HCT116 (cell line): ENCODE data around the gene HMGB4. TPM values are rescaled to one million over a fixed set of nuclear protein-coding genes. Genes with fewer than 3 reads are reported as not detected.

Source experiments
- ATAC-seq: fragments of 200-7000 bp; cut with Tn5 transposase; 2 replicates; pipeline ENCODE4 v1.9.1; 2020; ENCODE audit warnings: mild to moderate bottlenecking, moderate library complexity
- BruUV-seq: library from RNA; stranded (reverse); fragments of 400-500 nt; replicated peaks from 2 replicates; lab custom pipeline; 2021; lab: Mats Ljungman, UMichigan
- CTCF ChIA-PET: fragments of 300-600 bp; sonication (Branson Sonifier 250); formaldehyde crosslinking; loops from one replicate; lab custom pipeline; 2021; ENCODE audit warnings: antibody characterized with exemption; lab: Charles Lee
- POLR2A ChIA-PET: fragments of 300-600, 350-600 bp; sonication (Branson Sonifier 250); formaldehyde crosslinking; loops from one replicate; lab custom pipeline; 2021; ENCODE audit warnings: antibody characterized with exemption; lab: Charles Lee
- RAD21 ChIA-PET, 2 experiments: fragments of 300-600 bp; sonication (Branson Sonifier 250); formaldehyde crosslinking; loops; one replicate each; lab custom pipeline; 2023; ENCODE audit warnings: low total read pairs in 2 of 2; ENCODE audit not compliant: uncharacterized antibody in 2 of 2, unreplicated experiment in 2 of 2, low non-redundant PET in 1 of 2; lab: Charles Lee
- DNase-seq: peaks from one replicate; pipeline ENCODE4 v3.0.0-alpha.2; 2010; ENCODE audit warnings: low read depth, low spot score
- H2AFZ ChIP-seq: fragments of 200-600 bp; shearing (Covaris generic), sonication (generic); 2 replicates; pipeline ENCODE4 v1.6.1; 2017; ENCODE audit warnings: low read depth, mixed run types, mixed read lengths, antibody characterized with exemption, low read length; ENCODE audit not compliant: poor library complexity, severe bottlenecking
- H3K27ac ChIP-seq: 2 replicates; pipeline ENCODE4 v1.5.1; 2012; ENCODE audit warnings: low read depth, low read length
- H3K27me3 ChIP-seq: fragments of 200-600 bp; sonication (generic); 2 replicates; pipeline ENCODE4 v1.6.1; 2016; ENCODE audit warnings: mixed run types, low read length, mixed read lengths; ENCODE audit not compliant: insufficient read depth
- H3K36me3 ChIP-seq, 2 experiments: fragments of 200-500 bp in 1 of 2; fragments of 200-600 bp in 1 of 2; sonication (Bioruptor generic) in 1 of 2; sonication (generic) in 1 of 2; 2 replicates each; pipeline versions ENCODE4 v1.5.1 to v1.6.1; 2014 to 2016; ENCODE audit warnings: low read length in 2 of 2, inconsistent platforms in 1 of 2, mixed read lengths in 1 of 2, mixed run types in 1 of 2; ENCODE audit not compliant: insufficient read depth in 2 of 2, control insufficient read depth in 1 of 2
- H3K4me1 ChIP-seq, 2 experiments: fragments of 200-600 bp in 1 of 2; sonication (generic) in 1 of 2; 2 replicates each; pipeline versions ENCODE4 v1.5.1 to v1.6.1; 2012 to 2017; ENCODE audit warnings: low read length in 2 of 2, inconsistent platforms in 1 of 2, mild to moderate bottlenecking in 1 of 2, mixed read lengths in 1 of 2, mixed run types in 1 of 2, moderate library complexity in 1 of 2; ENCODE audit not compliant: insufficient read depth in 2 of 2, control insufficient read depth in 1 of 2
- H3K4me2 ChIP-seq: fragments of 200-600 bp; sonication (generic); 2 replicates; pipeline ENCODE4 v1.6.1; 2017; ENCODE audit warnings: mixed run types, low read length, mixed read lengths
- H3K4me3 ChIP-seq, 2 experiments: fragments of 200-600 bp in 1 of 2; sonication (generic) in 1 of 2; replicated peaks in 1 of 2; 2 replicates each; pipeline ENCODE4 v1.5.1; 2011 to 2016; ENCODE audit warnings: low read length in 2 of 2, control low read depth in 1 of 2, low read depth in 1 of 2, mild to moderate bottlenecking in 1 of 2, mixed read lengths in 1 of 2, mixed run types in 1 of 2
- H3K79me2 ChIP-seq: fragments of 200-600 bp; sonication (generic); 2 replicates; pipeline ENCODE4 v1.6.1; 2017; ENCODE audit warnings: mild to moderate bottlenecking, mixed run types, low read length, moderate library complexity, mixed read lengths; ENCODE audit not compliant: insufficient read depth
- H3K9ac ChIP-seq: fragments of 200-600 bp; sonication (generic); 2 replicates; pipeline ENCODE4 v1.6.1; 2016; ENCODE audit warnings: low read length, mixed read lengths
- H3K9me2 ChIP-seq: fragments of 200-600 bp; sonication (generic), shearing (Covaris generic); 2 replicates; pipeline ENCODE4 v1.6.1; 2017; ENCODE audit warnings: mixed run types, mild to moderate bottlenecking, moderate library complexity; ENCODE audit not compliant: insufficient read depth
- H3K9me3 ChIP-seq, 2 experiments: fragments of 200-500 bp in 1 of 2; fragments of 200-600 bp in 1 of 2; sonication (Bioruptor generic) in 1 of 2; sonication (generic) in 1 of 2; 2 replicates each; pipeline ENCODE4 v1.6.1; 2014 to 2017; ENCODE audit warnings: low read length in 2 of 2, mixed read lengths in 2 of 2, inconsistent platforms in 1 of 2, low read depth in 1 of 2, mild to moderate bottlenecking in 1 of 2, mixed run types in 1 of 2, moderate library complexity in 1 of 2; ENCODE audit not compliant: control insufficient read depth in 1 of 2, insufficient read depth in 1 of 2
- H4K20me1 ChIP-seq: fragments of 200-600 bp; sonication (generic), shearing (Covaris generic); 2 replicates; pipeline ENCODE4 v1.6.1; 2017; ENCODE audit warnings: mixed run types, mild to moderate bottlenecking, moderate library complexity; ENCODE audit not compliant: insufficient read depth
- ATF3 ChIP-seq: IDR thresholded peaks from 2 replicates; pipeline ENCODE4 v1.6.1; 2012
- CTCF ChIP-seq, 3 experiments: fragments of 200-600 bp in 1 of 3; sonication (generic) in 1 of 3; IDR thresholded peaks in 2 of 3; conservative IDR thresholded peaks in 1 of 3; 2 replicates each; pipeline ENCODE4 v1.5.1; 2012 to 2017; ENCODE audit warnings: low read depth in 2 of 3, low read length in 2 of 3, antibody characterized with exemption in 1 of 3, borderline replicate concordance in 1 of 3, control low read depth in 1 of 3, mild to moderate bottlenecking in 1 of 3, mixed read lengths in 1 of 3, mixed run types in 1 of 3, moderate library complexity in 1 of 3; ENCODE audit not compliant: insufficient read depth in 1 of 3
- EGR1 ChIP-seq: IDR thresholded peaks from 2 replicates; pipeline ENCODE4 v1.6.1; 2012; ENCODE audit warnings: low read depth
- ELF1 ChIP-seq: IDR thresholded peaks from 2 replicates; pipeline ENCODE4 v1.6.1; 2012; ENCODE audit warnings: low read depth, borderline replicate concordance
- EZH2phosphoT487 ChIP-seq: fragments of 200-600 bp; IDR thresholded peaks from 2 replicates; pipeline ENCODE4 v1.6.1; 2018; ENCODE audit warnings: antibody characterized with exemption, borderline replicate concordance
- FOSL1 ChIP-seq: IDR thresholded peaks from 2 replicates; pipeline ENCODE4 v1.6.1; 2012; ENCODE audit warnings: low read depth
- POLR2AphosphoS5 ChIP-seq: IDR thresholded peaks from 2 replicates; pipeline ENCODE4 v1.6.1; 2011; ENCODE audit warnings: mild to moderate bottlenecking, low read depth, low read length, moderate library complexity
- SRF ChIP-seq: IDR thresholded peaks from 2 replicates; pipeline ENCODE4 v1.6.1; 2012; ENCODE audit warnings: low read depth
- YY1 ChIP-seq: IDR thresholded peaks from 2 replicates; pipeline ENCODE4 v1.6.1; 2011; ENCODE audit warnings: low read length, low read depth, moderate library complexity, mild to moderate bottlenecking; ENCODE audit not compliant: insufficient replicate concordance; ENCODE audit errors: extremely low read depth
- ZBTB33 ChIP-seq: IDR thresholded peaks from 2 replicates; pipeline ENCODE4 v1.6.1; 2011; ENCODE audit warnings: mild to moderate bottlenecking, low read length, moderate library complexity; ENCODE audit not compliant: insufficient replicate concordance; ENCODE audit errors: extremely low read depth
- intact Hi-C: fragments of 100-400 bp; cut with micrococcal nuclease; formaldehyde crosslinking; loops from 2 replicates; pipeline ENCODE4 v1.10.0; 2022
- total RNA-seq: library from RNA; stranded (reverse); gene quantifications from one replicate; pipeline ENCODE4 v1.2.1, GENCODE V29; 2021; ENCODE audit not compliant: unreplicated experiment

Gene HMGB4
- total RNA-seq, 1 experiment from 2014 or later, result not detected

DNA sequence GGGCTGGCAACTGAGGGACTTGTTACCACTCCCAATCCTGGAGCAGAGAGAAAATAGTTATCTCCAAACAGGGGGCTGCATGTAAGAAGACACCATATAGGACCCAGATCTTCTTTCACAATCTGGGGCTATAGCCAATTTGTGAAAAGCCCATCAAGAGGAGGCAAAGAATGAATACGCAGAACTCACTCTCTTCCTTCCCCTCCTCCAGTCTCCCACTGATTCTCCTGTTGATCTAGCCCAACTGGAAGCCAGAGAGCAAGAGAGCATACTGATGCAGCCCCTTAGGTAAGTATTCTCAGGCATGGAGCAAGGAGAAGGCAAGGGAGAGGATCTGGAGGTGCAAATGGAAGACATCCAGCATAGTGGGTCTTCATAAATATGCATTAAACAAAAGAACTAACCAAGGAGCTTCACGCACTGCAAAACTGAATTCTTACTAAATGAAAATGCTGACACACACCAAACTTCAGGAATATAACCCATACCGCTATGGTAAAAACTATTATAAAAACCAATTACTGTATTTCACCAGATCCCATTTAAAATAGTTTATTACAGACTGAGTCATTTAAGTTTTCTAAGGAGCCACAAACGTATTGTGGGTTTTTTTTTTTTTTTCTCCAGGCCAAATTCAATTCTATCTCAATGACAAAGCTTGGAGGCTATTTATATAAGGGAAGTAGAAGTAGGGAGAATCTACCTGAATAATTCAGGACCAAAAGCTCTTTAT lies 15.5 kb upstream of the HMGB4 start:
- no peak for ATAC-seq
- BruUV-seq, result no TSS peak

More for the DNA sequence above, 15.5 kb upstream of the HMGB4 start:
- Histone ChIP-seq H2AFZ (no peak overlapping the region), H3K9ac (no peak overlapping the region), H4K20me1 (no peaks in the 10 kb centered on the region), H3K36me3 (no peaks in the 10 kb centered on the region), H3K4me3 (no peak overlapping the region), H3K4me2 (no peak overlapping the region), H3K9me2 (no peaks in the 10 kb centered on the region), H3K27me3 (peaks cover 60% of the 10 kb centered on the region), H3K27ac (no peak overlapping the region), H3K4me1 (no peaks in the 10 kb centered on the region), H3K79me2 (no peaks in the 10 kb centered on the region), H3K9me3 (no peaks in the 10 kb centered on the region)
- no peak for TF ChIP-seq YY1
- TF ChIP-seq ELF1, result no peak
- no peak for TF ChIP-seq FOSL1
- TF ChIP-seq CTCF (IDR thresholded peaks at IDR 0.05 in 2 of 3, conservative IDR thresholded peaks at IDR 0.05 in 1 of 3; ENCODE audit: borderline replicate concordance in 1 of 3, insufficient read depth in 1 of 3, low read depth in 2 of 3, low read length in 2 of 3), result no peak
- TF ChIP-seq SRF, result no peak
- no peak for TF ChIP-seq ZBTB33
- TF ChIP-seq EGR1, result no peak
- TF ChIP-seq ATF3, result no peak
- TF ChIP-seq EZH2phosphoT487, result no peak
- no peak for TF ChIP-seq POLR2AphosphoS5
- POLR2A ChIA-PET, result no interaction called here
- CTCF ChIA-PET, result no interaction called here
- RAD21 ChIA-PET, result no interaction called here
- intact Hi-C loops, result no loop called here
- no peak for DNase-seq
